GM19240 (cell line): ENCODE measurements around the gene GABRB1.
"Not testable (repeated sequence)": the region's sequence is repeated elsewhere in the genome, so short reads cannot be mapped to it uniquely, and the experiment has no call there.

ENCODE experiments used
- DNase-seq: peaks from one replicate; pipeline ENCODE4 v3.0.0; 2011; ENCODE audit warnings: low spot score; ENCODE audit not compliant: insufficient read length

Gene GABRB1

GRCh38 chr4:47287735-47288134 is 256.4 kb downstream of the GABRB1 start:
- DNase-seq, result peak; percentile 6

DNA sequence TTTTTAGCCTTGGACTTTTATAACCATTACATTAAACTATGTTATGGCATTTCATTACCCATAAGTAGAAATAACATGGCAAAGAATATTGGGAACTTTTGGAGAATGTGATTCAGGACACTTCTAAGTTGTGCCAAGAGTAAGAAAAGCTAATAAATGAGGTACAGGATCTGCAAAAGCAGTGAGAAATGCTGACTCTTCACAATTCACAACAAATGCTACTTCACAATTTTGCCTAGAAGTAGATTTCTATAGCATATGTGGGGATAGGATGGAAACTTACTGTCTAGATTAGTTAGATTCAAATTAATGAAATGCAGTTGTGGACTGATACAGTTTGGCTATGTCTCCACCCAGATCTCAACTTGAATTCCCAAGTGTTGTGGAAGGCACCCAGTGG is 258.4 kb downstream of the GABRB1 start:
- no peak for DNase-seq

DNA sequence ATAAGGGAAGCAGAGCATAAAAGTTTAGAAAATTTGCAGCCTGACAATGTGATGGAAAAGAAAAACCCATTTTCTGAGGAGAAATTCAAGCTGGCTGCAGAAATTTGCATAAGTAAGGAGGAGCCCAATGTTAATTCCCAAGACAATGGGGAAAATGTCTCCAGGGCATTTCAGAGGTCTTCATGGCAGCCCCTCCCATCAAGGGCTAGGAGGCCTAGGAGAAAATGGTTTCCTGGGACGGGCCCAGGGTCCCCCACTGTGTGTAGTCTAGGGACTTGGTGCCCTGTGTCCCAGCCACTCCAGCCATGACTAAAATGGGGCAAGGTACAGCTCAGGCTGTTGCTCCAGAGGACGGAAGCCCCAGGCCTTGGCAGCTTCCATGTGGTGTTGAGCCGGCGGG is 259.5 kb downstream of the GABRB1 start:
- DNase-seq, result not testable (repeated sequence)

- no peak for DNase-seq
These were observed 277.8 kb downstream of the GABRB1 start for GRCh38 chr4:47309165-47309564.

DNA sequence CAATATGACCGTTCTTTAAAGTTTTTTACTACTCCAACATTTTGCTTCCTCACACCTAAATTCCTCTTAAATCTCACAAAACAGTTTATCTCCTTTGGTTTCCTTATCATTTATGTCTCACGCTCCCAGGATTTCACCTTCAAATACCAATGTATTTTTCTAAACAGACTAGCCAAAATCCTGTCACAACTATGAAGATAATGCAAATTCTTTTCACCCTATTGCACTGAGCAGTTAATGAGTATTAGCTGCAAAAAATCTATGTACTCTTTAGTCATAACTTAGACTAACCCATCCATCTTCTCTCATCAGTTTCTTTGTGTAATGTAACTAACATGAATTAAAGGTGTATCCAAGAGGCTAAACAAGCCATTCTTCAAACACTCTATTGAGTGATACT is 280.8 kb downstream of the GABRB1 start:
- DNase-seq, result no peak

- DNase-seq, result no peak
These were observed 282.0 kb downstream of the GABRB1 start for GRCh38 chr4:47313384-47313783.

DNA sequence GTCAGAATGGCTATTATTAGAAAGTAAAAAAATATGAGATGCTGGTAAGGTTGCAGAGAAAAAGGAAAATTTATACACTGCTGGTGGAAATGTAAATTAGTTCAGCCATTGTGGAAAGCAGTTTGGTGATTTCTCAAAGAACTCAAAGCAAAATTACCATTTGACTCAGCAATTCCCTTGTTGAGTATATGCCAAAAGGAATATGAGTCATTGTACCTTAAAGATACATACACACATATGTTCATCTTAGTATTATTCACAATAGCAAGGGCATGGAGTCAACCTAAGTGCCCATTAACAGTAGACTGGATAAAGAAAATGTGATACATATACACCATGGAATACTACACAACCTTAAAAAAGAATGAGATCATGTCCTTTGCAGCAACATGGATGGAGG is 284.0 kb downstream of the GABRB1 start:
- DNase-seq, result no peak

DNA sequence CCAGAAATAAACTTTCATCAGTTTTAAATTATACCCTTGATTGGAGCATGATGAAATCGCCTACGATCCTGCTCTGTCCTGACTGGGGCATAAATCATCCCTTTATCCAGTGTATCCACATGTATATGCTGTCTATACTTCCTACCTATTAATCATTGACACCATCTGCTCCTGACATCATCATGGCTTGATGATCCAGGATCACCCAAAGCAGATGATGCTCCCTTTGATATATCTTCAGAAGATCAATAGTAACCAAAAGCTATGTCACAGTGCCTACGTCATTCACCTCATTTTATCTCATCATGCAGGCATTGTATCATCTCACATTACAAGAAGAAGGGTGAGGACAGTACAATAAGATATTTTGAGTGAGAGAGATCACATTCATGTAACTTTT is 294.7 kb downstream of the GABRB1 start:
- DNase-seq, result no peak

- DNase-seq, result no peak
These were observed 299.5 kb downstream of the GABRB1 start for GRCh38 chr4:47330866-47331265.

- no peak for DNase-seq
These were observed 303.3 kb downstream of the GABRB1 start for GRCh38 chr4:47334652-47335051.

- DNase-seq, result no peak
These were observed 306.5 kb downstream of the GABRB1 start for GRCh38 chr4:47337893-47338292.

GRCh38 chr4:47340914-47341313 is 309.5 kb downstream of the GABRB1 start:
- no peak for DNase-seq

- no peak for DNase-seq
These were observed 311.4 kb downstream of the GABRB1 start for GRCh38 chr4:47342796-47343195.

GRCh38 chr4:47349326-47349725 is 318.0 kb downstream of the GABRB1 start:
- no peak for DNase-seq

- no peak for DNase-seq
These were observed 324.2 kb downstream of the GABRB1 start for GRCh38 chr4:47355568-47355967.

- no peak for DNase-seq
These were observed 328.5 kb downstream of the GABRB1 start for GRCh38 chr4:47359891-47360290.

- no peak for DNase-seq
These were observed 336.4 kb downstream of the GABRB1 start for GRCh38 chr4:47367761-47368160.

DNA sequence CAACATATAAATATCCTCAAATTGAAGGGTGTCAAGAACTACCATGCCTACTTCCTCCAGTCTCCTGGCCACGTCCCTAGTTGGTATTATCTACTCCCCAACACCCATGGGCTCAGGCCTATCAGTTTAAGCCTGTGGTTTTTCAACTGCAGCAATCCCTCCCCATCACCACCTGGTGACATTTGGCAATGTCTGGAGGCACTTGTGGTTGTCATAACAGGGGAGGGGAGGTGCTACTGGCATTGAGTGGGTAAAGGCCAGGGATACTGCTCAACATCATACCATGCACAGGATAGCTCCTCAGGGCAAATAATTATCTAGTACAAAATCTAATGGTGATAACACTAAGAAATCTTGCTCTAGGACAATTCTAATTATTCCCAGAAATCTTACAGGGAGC is 336.8 kb downstream of the GABRB1 start:
- no peak for DNase-seq

- no peak for DNase-seq
These were observed 341.2 kb downstream of the GABRB1 start for GRCh38 chr4:47372561-47372960.

- DNase-seq, result no peak
These were observed 341.8 kb downstream of the GABRB1 start for GRCh38 chr4:47373174-47373573.

DNA sequence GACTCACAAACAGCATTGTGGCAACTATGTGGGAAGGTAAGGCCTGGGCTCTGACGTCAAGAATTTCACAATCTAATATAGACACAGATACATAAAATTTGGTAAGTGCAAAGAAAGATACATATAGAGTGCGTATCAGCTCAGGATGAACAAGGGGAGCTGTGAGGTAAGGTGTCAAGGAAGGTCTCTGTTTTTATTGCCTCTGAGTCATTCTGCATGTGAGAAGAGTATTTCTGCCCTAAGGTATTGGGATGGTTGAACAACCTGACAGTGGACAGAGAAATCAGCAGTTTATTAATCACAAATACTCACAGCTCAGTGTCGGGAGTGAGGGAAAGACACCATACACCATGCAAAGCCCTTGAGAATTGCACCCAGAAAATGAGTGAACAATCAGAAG is 342.3 kb downstream of the GABRB1 start:
- no peak for DNase-seq

- no peak for DNase-seq
These were observed 343.1 kb downstream of the GABRB1 start for GRCh38 chr4:47374477-47374876.

- DNase-seq, result not testable (repeated sequence)
These were observed 346.7 kb downstream of the GABRB1 start for GRCh38 chr4:47378021-47378530.

DNA sequence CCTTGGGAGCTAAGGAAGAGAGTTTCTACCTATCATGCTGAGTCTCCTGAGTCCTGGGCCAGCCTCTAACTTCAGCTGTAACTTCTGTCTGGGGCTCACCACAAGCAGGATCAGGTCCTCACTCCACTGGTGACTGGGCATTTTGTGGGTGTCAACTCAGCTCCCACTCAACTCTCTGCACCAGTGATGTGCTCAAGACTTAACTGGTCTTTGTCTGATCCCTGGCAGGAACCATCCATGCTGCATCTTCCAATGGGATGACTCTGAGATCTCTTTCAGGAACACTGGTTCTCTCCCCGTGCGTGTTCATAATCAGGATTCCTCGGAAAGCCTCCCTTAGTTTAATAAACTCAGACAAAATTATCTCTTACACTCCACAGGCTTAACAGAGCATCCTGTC is 349.8 kb downstream of the GABRB1 start:
- no peak for DNase-seq
